ENCODE results near the gene ZNF239.
"Not testable (repeated sequence)": the region's sequence is repeated elsewhere in the genome, so short reads cannot be mapped to it uniquely, and the experiment has no call there.

Gene ZNF239

DNA sequence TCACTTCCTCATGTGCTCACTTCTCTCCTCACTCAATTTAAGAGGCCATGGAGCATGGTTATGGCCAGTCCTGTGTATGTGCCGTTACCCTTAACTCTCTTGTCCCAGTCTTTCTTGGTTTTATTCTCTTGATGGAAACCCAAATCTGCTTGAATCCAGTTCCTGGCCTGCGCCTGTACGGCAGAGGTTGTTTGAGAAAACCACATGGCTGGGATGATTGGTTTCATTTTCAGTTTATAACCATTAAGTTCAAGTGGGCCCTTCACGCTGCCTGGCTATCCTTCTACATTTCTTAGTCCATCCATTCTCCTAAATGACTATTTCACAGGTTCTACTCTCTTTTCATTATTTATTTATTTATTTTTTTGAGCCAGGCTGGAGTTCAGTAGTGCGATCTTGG lies 1.6 kb upstream of the ZNF239 start:
- DNase-seq, result no peak

- DNase-seq, result no peak
These were observed 490 bp upstream of the ZNF239 start for GRCh38 chr10:43574906-43575305.

DNA sequence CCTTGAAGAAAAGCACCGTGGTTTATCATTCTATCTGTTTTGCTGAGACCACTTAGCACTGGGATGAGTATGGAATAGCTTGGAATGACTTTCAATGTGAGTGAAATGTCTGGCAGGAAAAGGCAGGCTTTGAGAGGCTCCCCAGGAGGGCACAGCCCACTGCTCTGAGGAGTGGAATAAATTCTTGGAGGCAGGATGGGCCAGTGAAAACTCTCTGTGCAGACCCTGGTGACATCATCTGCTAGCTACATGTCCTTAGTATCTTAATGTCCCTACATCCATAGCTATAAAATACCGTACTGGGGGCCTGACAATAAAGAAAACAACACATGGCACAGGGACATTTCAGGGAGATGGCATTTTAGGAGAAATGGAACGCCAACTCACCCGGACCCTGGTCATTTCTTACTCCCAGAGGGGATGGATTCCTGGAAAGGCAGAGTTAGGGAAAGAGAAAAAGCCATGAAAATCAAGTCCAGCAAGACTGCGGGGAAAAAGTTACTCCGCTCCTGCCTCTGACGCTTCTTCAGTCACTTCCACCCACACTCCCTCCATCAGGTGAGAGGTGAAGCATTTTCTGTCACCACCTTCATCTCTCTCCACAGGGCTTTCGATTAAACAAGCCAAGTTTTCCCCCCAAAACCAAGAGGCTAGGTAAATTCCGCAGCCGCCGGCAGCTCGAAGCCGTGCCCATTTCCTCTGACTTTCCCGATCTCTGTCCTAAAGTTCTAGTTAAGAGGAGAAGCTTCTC lies 991 bp downstream of the ZNF239 start:
- DNase-seq, result no peak

GRCh38 chr10:43570971-43571370 lies 3.4 kb downstream of the ZNF239 start:
- DNase-seq, result no peak

DNA sequence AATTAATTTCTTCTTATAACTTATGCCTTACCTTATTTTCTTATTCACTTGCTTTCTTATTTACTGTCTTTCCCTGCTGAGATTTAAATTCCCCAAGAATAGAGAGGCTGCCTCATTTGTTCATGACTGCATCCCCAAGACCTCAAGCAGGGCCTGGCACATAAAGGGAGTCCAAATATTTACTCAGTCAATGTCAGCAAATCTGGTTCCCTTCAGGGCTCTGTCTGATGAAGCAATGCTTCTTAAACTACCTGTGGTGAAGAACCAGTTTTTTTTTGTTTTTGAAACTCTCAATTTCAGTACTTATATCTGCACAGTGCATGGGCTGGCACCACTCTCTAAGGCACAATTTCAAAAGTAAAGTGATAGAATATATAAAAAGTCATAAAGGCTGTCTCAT lies 4.7 kb downstream of the ZNF239 start:
- no peak for DNase-seq

DNA sequence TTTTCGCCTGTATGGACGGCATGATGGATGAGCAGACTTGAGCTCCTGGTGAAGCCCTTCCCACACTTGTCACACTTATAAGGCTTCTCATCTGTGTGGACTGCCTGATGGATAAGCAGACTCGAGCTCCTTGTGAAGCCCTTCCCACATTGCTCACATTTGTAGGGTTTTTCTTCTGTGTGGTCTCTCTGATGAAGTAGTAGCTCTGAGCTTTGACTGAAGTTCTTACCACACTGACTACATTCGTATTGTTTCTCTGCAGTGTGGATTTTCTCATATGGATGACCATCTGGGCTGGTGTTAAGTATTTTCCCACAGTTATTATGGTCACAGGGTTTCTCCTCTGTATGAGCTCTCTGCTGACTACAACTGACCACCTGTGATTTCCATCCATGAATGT lies 17.2 kb downstream of the ZNF239 start:
- DNase-seq, result no peak

DNA sequence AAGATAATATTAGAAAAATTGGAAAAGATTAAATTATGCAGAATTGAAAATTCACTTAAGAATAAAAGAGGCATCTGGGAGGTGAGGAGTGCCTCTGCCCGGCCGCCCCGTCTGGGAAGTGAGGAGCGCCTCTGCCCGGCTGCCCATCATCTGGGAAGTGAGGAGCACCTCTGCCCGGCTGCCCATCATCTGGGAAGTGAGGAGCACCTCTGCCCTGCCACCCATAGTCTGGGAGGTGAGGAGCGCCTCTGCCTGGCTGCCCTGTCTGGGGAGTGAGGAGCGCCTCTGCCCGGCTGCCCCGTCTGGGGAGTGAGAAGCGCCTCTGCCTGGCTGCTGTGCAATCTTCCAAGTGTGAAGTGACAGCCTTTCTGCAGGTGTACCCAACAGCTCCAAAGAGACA lies 30.7 kb downstream of the ZNF239 start:
- DNase-seq, result not testable (repeated sequence)

GRCh38 chr10:43524434-43525247 lies 49.8 kb downstream of the ZNF239 start:
- no peak for DNase-seq

Measured in NCI-H526 (cell line).